Right atrium auricular region (tissue), 2 donors: ENCODE results near the gene GRIK4. TPM values are rescaled to one million over a fixed set of nuclear protein-coding genes. Genes with fewer than 3 reads are reported as not detected.

Experiments used
- DNase-seq: peaks from one replicate; pipeline ENCODE4 v3.0.0-alpha.2; 2019; ENCODE audit warnings: low spot score
- H3K27ac ChIP-seq, 2 donors: fragments of 200-600 bp; sonication (generic); 1 replicate in 1 of 2; 2 replicates in 1 of 2; pipeline ENCODE4 v1.5.1; 2016 to 2019
- H3K27me3 ChIP-seq, 2 donors: fragments of 200-600 bp; sonication (generic); one replicate each; pipeline versions ENCODE4 v1.5.1 to v1.6.0; 2017 to 2019
- H3K36me3 ChIP-seq: fragments of 200-600 bp; sonication (generic); one replicate; pipeline ENCODE4 v1.5.1; 2016
- H3K4me1 ChIP-seq, 2 donors: fragments of 200-600 bp; sonication (generic); one replicate each; pipeline versions ENCODE4 v1.5.1 to v1.6.0; 2017 to 2019
- H3K4me3 ChIP-seq, 2 donors: fragments of 200-600 bp; sonication (generic); 1 replicate in 1 of 2; 2 replicates in 1 of 2; pipeline ENCODE4 v1.5.1; 2017 to 2019; ENCODE audit warnings: mild to moderate bottlenecking in 1 of 2, moderate library complexity in 1 of 2
- H3K9me3 ChIP-seq, 2 donors: fragments of 200-600 bp; sonication (generic); one replicate each; pipeline ENCODE4 v1.5.1; 2019
- total RNA-seq, 2 donors: library from RNA; depleted of rRNA; stranded (reverse); fragments of >200 nt; gene quantifications; one replicate each; pipeline ENCODE4 v1.1.0, GENCODE V29; 2016
- TF ChIP-seq, protein P1 (sequence below), 2 donors: fragments of 200-600 bp; sonication (generic); IDR thresholded peaks; one replicate each; pipeline ENCODE4 v1.5.1; 2019; ENCODE audit warnings: antibody characterized with exemption in 2 of 2

GRIK4 gene
- total RNA-seq, 2 donors from 2014 or later: 0.04 to 0.30 TPM

DNA sequence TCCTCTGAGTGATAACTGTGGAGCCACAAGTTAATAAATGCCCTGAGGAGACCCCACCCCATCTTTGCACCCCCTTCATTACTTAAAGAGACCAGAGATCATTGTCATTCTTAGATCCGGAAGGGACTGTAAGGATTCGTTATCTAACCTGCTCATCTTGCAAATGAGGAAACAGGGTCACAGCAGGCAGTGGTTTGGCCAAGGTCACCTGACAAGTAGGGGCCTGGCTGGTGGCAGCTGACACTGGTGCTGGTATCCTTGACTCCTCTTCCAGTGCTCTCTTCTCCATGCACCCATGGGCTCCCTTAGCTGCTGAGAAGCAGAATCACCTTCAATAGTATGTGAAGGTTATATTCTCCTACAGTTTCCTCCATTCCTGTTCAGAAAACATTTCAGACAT lies 151.6 kb downstream of the GRIK4 start:
- Histone ChIP-seq H3K4me3 (no peak overlapping the region), H3K36me3 (no peaks in the 10 kb centered on the region), H3K27me3 (no peaks in the 10 kb centered on the region), H3K4me1 (no peaks in the 10 kb centered on the region), H3K27ac (no peak overlapping the region), H3K9me3 (no peaks in the 10 kb centered on the region)
- DNase-seq: no peak
- TF ChIP-seq, protein P1, sequence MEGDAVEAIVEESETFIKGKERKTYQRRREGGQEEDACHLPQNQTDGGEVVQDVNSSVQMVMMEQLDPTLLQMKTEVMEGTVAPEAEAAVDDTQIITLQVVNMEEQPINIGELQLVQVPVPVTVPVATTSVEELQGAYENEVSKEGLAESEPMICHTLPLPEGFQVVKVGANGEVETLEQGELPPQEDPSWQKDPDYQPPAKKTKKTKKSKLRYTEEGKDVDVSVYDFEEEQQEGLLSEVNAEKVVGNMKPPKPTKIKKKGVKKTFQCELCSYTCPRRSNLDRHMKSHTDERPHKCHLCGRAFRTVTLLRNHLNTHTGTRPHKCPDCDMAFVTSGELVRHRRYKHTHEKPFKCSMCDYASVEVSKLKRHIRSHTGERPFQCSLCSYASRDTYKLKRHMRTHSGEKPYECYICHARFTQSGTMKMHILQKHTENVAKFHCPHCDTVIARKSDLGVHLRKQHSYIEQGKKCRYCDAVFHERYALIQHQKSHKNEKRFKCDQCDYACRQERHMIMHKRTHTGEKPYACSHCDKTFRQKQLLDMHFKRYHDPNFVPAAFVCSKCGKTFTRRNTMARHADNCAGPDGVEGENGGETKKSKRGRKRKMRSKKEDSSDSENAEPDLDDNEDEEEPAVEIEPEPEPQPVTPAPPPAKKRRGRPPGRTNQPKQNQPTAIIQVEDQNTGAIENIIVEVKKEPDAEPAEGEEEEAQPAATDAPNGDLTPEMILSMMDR (IDR thresholded peaks at IDR 0.05): no peak

DNA sequence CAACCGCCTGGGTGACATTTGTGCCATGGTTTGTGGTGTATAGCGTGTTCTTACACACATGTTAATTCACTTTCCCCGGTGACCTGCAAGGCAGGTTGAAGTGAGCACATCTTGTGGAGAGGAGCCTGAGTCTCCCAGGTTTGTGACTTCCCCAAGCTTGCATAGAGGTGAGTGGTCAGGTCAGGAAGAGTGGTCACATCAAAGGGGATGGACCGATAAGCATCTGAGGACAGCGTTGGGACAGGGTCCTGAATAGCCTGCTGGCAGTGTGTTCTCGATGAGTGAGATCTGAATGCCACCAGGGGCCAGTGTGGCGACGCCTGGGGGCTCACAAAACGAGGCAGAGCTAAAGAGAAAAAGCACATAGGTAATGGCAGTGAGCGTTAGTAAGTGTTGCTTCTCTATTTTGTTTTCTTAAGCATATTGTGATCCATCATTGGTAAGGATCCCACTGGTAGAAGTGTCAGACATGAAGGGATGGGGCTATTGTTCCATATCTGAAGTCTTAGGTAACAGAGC lies 154.6 kb downstream of the GRIK4 start:
- H3K4me1 ChIP-seq: no peaks in the 10 kb centered on the region
- H3K27ac ChIP-seq: no peak overlapping the region
- DNase-seq: no peak
- H3K27me3 ChIP-seq: no peaks in the 10 kb centered on the region
- no peak overlapping the region for H3K4me3 ChIP-seq
- no peaks in the 10 kb centered on the region for H3K36me3 ChIP-seq
- TF ChIP-seq, protein P1 (IDR thresholded peaks at IDR 0.05): no peak
- no peaks in the 10 kb centered on the region for H3K9me3 ChIP-seq

GRCh38 chr11:120667281-120667680 lies 155.7 kb downstream of the GRIK4 start:
- no peaks in the 10 kb centered on the region for H3K27me3 ChIP-seq
- DNase-seq: no peak
- no peaks in the 10 kb centered on the region for H3K4me1 ChIP-seq
- H3K4me3 ChIP-seq: no peak overlapping the region
- H3K36me3 ChIP-seq: no peaks in the 10 kb centered on the region
- H3K9me3 ChIP-seq: no peaks in the 10 kb centered on the region
- TF ChIP-seq, protein P1 (IDR thresholded peaks at IDR 0.05): no peak
- H3K27ac ChIP-seq: no peak overlapping the region

DNA sequence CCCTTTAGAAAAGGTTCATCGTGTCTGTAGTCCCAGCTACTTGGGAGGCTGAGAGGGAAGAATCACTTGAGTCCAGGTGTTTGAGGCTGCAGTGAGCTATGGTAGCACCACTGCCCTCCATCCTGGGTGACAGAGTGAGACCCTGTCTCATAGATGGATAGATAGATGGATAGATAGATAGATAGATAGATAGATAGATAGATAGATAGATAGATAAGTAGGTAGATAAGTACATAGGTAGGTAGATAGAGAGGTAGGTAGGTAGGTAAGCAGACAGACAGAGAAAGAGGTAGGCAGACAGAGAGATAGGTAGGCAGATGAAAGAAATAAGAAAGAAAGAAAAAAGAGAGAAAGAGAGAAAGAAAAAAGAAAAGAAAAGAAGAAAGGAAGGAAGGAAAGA lies 156.4 kb downstream of the GRIK4 start:
- TF ChIP-seq, protein P1 (IDR thresholded peaks at IDR 0.05): no peak
- Histone ChIP-seq H3K36me3 (no peaks in the 10 kb centered on the region), H3K4me3 (no peak overlapping the region), H3K27me3 (no peaks in the 10 kb centered on the region), H3K27ac (no peak overlapping the region), H3K4me1 (no peaks in the 10 kb centered on the region), H3K9me3 (no peaks in the 10 kb centered on the region)
- DNase-seq: no peak

GRCh38 chr11:120668537-120668936 lies 157.0 kb downstream of the GRIK4 start:
- Histone ChIP-seq H3K27ac (no peak overlapping the region), H3K9me3 (no peaks in the 10 kb centered on the region), H3K4me1 (no peaks in the 10 kb centered on the region), H3K36me3 (no peaks in the 10 kb centered on the region), H3K4me3 (no peak overlapping the region), H3K27me3 (no peaks in the 10 kb centered on the region)
- DNase-seq: no peak
- TF ChIP-seq, protein P1 (IDR thresholded peaks at IDR 0.05): no peak

GRCh38 chr11:120674542-120674941 lies 163.0 kb downstream of the GRIK4 start:
- TF ChIP-seq, protein P1 (IDR thresholded peaks at IDR 0.05): no peak
- Histone ChIP-seq H3K36me3 (no peaks in the 10 kb centered on the region), H3K4me1 (no peaks in the 10 kb centered on the region), H3K9me3 (no peaks in the 10 kb centered on the region), H3K27me3 (no peaks in the 10 kb centered on the region), H3K27ac (no peak overlapping the region), H3K4me3 (no peak overlapping the region)
- no peak for DNase-seq
